ENCODE results near the gene DACT2.

Gene DACT2

DNA sequence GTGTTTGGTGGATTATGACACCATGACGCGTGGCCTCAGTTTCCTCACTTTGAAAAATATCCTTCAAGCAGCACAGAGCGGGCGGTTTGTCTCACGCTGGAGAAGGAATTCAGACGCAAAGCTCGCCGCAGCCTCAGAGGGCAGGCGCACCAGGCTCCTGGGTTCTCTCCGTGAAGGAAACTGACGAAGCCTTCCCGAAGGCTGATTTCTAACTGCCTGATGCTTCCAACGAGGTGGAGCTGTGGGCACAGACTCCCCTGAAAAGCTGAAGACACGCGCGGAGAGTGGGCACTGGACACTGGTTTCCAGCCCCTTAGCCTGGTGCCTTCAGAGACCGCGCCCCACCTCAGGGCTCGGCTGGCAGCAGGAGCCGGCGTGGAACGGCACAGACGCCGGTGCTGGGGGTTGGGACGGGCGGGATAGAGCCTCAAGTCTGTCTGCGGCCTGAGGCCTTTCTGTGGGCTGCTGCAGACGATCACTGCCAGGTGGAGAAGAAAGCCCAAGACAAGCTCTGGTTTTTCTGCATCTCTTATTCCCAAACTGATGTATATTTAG, 56.1 kb downstream of the DACT2 start:
- no peak for DNase-seq (ENCODE audit: low spot score)

DNA sequence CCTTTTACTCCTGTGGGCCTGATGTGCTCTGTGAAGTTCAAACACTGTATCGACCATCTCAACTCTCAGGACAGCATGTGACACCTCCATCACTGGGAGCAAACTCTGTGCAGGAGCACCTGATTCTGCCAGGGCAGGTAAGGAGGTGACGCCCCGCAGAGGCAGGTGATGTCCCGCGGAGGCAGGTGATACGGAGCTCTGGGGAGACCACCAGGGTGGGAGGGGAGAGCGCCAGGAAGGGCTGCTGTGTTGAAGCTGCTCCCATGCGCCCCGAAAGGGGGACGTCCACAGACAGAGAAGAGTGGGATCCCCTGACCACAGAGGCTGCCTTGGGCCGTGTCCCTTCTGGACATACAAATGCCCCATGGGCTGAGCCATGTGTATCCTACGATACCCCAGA, 58.3 kb downstream of the DACT2 start:
- no peak for DNase-seq (ENCODE audit: low spot score)

DNA sequence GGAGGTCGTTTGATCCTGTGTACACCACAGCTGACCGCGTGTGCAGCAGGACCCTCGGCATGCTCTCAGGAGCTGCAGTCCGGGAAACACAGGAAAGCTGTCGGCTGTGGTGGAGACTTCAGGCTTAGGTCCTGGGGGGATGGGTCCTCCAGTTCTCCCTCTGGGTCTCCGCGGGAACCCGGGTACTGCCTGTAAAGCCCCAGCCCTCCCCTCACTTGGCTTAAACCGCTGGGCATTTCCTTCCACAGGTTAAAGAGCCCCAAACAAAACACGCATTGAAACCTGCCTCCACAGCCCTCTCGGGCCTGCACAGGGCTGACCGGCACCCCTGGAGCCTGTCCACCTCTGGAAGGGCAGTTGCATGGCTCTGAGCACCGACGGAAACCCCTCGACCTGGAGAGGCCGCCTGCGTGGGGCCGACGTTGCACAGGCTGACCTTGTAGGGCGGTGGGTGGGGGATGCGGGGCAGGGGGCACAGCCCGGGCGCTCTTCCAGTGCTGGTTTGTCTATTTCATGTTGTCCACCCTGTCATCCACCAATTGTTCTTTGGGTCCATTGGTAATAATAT, 59.1 kb downstream of the DACT2 start:
- no peak for DNase-seq (ENCODE audit: low spot score)

DNA sequence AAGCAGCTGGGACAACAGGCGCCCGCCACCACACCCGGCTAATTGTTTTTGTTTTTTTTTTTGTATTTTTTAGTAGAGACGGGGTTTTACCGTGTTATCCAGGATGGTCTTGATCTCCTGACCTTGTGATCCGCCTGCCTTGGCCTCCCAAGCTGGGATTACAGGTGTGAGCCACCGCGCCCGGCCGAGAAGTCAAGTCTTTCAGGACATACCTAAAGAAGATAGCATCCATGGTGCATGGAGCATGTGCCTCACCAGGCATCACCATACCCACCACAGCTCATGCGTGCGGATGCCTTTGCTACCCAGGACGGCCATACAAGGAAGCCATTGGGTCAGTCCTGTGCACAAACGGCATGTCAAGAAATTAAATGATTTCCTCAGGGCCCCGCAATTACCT, 60.8 kb downstream of the DACT2 start:
- DNase-seq (ENCODE audit: low spot score): no peak

DNA sequence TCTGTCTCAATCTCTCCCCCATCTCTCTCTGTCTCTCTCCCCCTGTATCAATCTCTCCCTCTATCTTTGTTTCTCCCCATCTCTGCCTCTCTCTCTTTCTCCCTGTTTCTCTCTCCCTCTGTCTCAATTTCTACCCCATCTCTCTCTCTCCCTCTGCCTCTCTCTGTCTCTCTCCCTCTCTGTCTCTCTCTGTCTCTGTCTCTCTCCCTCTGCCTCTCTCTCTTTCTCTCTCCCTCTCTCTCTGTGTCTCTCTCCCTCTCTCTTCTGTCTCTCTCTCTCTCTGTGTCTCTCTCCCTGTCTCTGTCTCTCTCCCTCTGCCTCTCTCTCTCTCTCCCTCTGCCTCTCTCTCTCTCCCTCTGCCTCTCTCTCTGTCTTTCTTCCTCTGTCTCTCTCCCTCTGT, 62.6 kb downstream of the DACT2 start:
- no peak for DNase-seq (ENCODE audit: low spot score)

Data from germinal center (tissue), 1 donor.